Activated CD4-positive, alpha-beta T cell treated with anti-CD3 and anti-CD28 coated beads, Interleukin-10, Interleukin-2, amounts not matched to agents 100 ng/mL and 50 ng/mL, durations not matched to agents 16 hours and 8 hours (primary cell): ENCODE results near the gene DIPK1A.
A peak's percentile ranks its signal among the peaks of the same experiment; 100 is the strongest.

Source experiments
- DNase-seq: peaks from one replicate; pipeline ENCODE4 v3.0.0-alpha.2; 2020

The DIPK1A gene

GRCh38 chr1:92961131-92961895, at the start of gene DIPK1A:
Gene DIPK1A, minus strand, starts transcription at chr1:92961462. Its CDS starts 33 bp downstream, at chr1:92961429.
- peak; percentile 84 for DNase-seq

DNA sequence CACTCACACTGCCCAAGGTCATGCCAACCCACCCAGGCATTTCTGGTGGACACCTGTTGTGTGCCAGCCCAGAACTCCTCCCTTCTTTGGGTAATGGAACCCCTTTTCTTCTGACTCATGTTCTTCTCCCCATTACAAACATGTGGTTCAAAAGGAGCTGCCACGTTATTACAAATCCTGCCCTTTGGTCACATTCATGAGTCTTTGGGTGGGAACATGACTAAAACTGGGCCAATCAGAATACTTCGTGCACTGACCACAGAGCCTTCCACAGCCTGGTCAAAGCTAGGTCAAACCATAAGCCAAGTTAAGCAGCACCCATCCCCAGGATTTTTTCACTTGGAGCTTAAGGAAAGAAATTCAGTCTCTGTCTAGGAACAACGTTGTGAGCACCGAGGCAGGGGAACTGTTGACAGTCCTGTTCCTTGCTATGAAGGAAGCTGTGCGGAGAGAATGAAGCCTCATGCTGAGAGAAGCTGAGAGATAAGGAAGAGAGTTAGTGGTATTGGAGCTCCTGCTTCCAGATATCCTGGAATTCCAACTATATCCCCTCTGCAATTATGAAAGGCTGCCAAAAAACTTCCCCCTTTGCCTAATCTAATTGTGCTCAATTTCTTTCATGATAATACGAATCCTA, 46.8 kb upstream of the DIPK1A start:
- no peak for DNase-seq

DNA sequence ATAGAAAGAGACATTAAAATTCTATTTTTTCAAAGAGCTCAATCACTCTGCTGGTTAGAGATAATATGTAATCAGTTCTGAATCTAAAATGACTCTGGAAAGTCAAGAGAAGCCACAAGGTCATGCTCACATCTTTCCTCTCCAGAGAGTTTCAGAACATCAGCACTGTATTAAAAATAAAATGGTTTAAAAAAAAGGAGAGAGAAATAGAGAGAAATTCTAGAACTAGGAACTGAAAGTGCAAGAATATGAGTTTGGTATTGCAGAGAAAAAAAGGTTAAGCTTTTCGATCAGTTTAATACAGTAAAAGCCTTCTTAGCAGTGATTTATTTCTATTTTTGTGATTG, 44.0 kb upstream of the DIPK1A start:
- DNase-seq: no peak

DNA sequence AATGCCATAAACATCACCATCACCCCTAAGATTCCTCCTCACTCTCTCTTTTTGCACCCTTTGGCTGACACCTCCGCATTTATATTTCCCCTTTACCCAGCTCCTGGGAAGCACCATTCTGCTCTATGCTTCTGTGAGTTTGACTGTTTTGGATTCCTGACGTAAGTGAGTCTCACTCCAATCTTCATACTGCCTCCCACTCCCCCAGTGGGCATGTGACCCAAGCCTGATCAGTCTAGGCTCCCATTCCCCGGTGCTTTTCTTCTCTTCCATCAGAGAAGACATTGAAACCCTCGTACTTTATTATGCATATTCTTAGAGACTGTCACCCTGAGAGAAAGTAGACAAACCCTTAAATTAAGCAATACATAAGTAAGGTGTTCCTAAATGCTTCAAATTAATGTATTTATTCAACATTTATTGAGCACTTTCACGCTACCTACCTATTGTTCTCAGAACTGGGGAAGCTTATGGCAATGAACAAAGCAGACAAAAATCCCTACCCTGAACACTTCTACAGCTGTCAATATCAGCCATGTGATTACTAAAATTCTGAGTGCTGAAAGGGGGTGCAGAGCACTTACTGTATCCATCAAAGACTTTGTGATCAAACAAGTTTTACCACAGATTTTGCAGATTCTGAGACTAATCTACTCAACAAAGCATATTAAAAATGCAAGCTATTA, 43.4 kb upstream of the DIPK1A start:
- DNase-seq: no peak

DNA sequence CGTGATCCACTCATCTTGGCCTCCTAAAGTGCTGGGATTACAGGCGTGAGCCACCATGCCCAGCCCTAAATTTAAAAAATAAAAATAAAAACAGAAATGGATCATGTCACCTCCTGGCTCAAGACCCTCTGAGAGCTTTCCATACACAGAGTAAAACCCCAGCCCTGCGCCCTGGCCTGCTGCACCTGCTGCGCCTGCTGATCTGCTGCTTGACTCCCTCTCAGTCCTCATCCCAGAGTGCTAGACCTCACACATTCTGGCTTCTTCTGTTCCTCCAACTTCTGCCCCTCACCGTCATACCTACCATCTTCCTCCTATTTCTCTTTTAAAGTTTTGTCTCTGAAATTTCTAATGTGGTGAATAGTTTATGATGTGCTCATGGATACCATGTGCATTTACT, 42.7 kb upstream of the DIPK1A start:
- no peak for DNase-seq

- no peak for DNase-seq
Measured at GRCh38 chr1:93002781-93003180, 41.5 kb upstream of the DIPK1A start.

GRCh38 chr1:93001893-93002292, 40.6 kb upstream of the DIPK1A start:
- DNase-seq: no peak

DNA sequence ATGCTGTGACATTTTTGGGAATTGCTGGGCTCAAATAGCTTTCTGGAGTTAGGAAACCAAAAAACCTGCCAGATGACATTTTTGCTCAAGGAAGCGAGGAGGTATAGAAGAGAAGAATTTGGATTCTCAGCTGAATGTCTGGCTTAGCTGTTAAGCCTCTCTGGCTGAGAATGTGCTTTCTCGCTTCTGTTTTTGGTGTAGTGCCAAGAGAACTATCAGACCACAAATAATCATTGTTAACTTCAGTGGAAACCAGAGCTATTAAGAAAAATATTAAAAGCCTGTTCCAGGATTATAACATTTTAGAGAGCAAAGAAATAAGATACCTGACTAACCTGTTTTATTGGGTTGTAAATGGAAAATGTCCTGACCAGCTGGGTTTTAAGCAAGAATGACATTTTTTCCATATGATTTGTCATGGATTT, 39.5 kb upstream of the DIPK1A start:
- DNase-seq: no peak

GRCh38 chr1:93000291-93000690, 39.0 kb upstream of the DIPK1A start:
- no peak for DNase-seq

DNA sequence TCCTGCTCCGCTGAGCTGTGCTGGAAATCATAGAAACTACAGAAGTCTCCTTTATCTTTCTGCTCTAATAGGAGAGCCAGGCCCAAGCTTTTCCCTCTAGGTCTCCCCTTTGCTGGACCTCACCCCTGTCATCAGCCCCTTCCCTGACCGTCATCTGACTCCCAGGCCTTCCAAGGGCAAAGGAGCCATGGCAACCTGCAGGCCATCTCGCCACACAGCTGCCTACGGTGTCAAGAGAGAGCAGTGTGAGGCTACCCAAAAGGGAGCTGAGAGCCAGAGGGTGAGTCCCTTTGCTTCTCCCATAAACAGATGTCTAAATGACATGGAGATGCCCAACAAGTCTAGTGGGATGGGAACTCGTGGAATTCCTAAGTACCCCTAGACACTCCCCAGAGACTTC, 37.6 kb upstream of the DIPK1A start:
- DNase-seq: no peak

- DNase-seq: no peak
Measured at GRCh38 chr1:92995441-92996430, 34.5 kb upstream of the DIPK1A start.

DNA sequence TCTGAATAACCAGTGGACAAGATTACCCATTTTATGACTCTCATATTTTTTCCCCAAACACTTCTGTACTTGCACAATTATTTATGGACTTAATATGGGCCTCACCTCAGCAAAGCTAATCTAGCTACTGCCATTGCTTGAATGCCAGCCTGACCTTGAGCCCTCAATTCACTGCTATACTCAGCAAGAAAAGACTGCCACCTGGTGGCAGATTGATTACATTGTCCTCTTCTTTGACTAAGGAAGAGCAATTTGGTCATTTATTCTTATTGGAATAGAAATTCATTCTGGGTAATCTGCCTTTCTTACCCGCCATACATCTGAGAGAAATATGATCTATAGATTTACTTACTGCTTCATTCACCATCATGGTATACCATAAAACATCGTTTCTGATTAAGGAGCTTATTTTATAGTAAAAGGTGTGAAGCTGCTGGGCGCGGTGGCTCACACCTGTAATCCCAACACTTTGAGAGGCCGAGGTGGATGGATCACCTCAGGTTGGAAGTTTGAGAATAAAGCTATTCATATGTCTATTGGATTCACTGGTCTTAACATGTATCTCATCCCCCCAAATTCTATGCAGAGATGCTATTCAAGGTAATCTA, 32.9 kb upstream of the DIPK1A start:
- peak; percentile 84 for DNase-seq

DNA sequence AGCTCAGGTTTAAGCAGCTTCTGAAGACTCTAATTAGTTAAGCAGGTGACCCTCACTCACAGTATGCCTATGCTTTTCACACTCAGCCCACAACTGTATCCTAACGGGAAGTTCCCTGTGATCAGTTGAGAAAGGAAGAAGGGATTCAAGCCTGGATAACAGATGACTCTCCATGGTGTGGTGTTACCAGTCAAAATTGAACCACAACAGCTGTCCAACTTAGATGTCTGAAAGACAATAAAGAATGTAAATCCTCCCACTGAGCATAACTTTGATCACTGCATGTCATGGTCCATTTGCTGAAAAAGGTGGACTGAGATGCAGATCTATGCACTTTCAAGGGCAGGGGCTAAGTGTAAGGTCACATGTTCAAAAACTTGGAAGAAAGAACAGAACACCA, 32.3 kb upstream of the DIPK1A start:
- DNase-seq: no peak

GRCh38 chr1:92992877-92993276, 31.6 kb upstream of the DIPK1A start:
- no peak for DNase-seq

DNA sequence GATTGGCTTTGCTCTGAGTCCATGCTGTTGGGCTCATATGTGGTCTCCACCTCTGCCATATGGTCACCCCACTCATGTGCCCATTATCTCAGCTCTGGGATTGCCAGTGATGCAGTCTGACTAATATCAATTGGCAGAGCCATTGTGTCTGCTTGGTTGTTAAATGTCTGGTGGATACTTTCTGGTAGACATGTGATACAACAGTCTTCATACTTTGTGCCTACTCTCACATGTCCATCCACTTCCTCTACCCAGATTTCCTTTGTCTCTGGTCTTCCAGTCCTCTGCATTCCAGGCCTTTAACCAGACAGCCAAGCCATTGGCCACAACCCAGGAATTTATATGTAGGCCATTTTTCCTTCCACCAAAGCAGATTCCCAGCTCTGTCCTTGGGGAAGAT, 30.8 kb upstream of the DIPK1A start:
- no peak for DNase-seq

GRCh38 chr1:92990828-92991227, 29.6 kb upstream of the DIPK1A start:
- peak; percentile 59 for DNase-seq

- DNase-seq: no peak
Measured at GRCh38 chr1:92989936-92990583, 28.8 kb upstream of the DIPK1A start.

DNA sequence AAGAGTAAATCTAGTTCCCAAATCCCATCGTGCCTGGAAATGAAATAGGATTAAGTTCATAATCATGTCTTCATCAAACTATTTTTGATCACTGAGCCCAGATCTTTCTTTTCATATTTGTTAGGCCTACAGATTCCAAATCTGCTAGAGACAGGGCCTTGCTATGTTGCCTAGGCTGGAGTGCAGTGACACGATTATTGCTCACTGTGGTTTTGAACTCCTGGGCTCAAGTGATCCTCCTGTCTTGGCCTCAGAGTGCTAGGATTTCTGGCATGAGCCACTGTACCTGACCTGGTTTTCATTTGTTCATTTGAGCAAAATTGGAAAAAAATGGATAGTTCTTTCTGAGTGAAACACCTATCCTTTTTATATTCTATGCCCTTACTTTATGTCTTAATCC, 28.0 kb upstream of the DIPK1A start:
- no peak for DNase-seq

DNA sequence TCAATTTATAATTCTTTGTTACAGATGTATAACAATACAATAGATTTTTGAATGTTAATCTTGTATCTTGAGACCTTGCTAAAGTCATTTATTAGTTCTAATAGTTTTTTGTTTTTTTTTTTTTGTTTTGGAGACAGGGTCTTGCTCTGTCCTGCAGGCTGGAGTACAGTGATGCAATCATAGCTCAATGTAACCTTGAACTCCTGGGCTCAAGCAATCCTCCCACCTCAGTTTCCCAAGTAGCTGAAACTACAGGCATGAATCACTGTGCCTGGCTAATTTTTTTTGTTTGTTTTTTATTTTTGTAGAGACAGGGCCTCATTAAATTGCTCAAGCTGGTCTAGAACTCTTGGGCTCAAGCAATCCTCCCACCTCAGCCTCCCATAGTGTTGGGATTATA, 26.2 kb upstream of the DIPK1A start:
- no peak for DNase-seq

GRCh38 chr1:92985101-92985500, 23.8 kb upstream of the DIPK1A start:
- DNase-seq: no peak

GRCh38 chr1:92980732-92981647, 19.7 kb upstream of the DIPK1A start:
- DNase-seq: peak; percentile 79
